A673 (cell line): Measurements from ENCODE around the gene LEFTY1. TPM values are rescaled to one million over a fixed set of nuclear protein-coding genes. Genes with fewer than 3 reads are reported as not detected.
"Not testable (repeated sequence)": the region's sequence is repeated elsewhere in the genome, so short reads cannot be mapped to it uniquely, and the experiment has no call there.

Experiments
- Bru-seq: library from RNA; stranded (reverse); fragments of 400-500 nt; gene quantifications from one replicate; lab custom pipeline; 2021; lab: Mats Ljungman, UMichigan
- BruChase-seq, 2 experiments: library from RNA; stranded (reverse); fragments of 400-500 nt; gene quantifications; one replicate each; lab custom pipeline; 2021; lab: Mats Ljungman, UMichigan
- BruUV-seq: library from RNA; stranded (reverse); fragments of 400-500 nt; replicated peaks from 2 replicates; lab custom pipeline; 2021; lab: Mats Ljungman, UMichigan
- CTCF ChIA-PET: fragments of 300-600 bp; sonication (Branson Sonifier 250); formaldehyde crosslinking; loops from one replicate; lab custom pipeline; 2022; ENCODE audit warnings: antibody characterized with exemption; lab: Charles Lee
- POLR2A ChIA-PET: fragments of 300-600 bp; sonication (Branson Sonifier 250); formaldehyde crosslinking; loops from one replicate; lab custom pipeline; 2022; ENCODE audit warnings: antibody characterized with exemption; ENCODE audit not compliant: low non-redundant PET; lab: Charles Lee
- DNase-seq: peaks from one replicate; pipeline ENCODE4 v3.0.0-alpha.2; 2015; ENCODE audit warnings: low spot score
- H3K27ac ChIP-seq: fragments of 200-600 bp; sonication (generic); 2 replicates; pipeline ENCODE4 v1.5.1; 2016; ENCODE audit warnings: mixed run types, low read depth, mild to moderate bottlenecking, mixed read lengths, antibody characterized with exemption, low read length; ENCODE audit not compliant: poor library complexity, severe bottlenecking
- H3K27me3 ChIP-seq: fragments of 200-600 bp; sonication (generic); replicated peaks from 2 replicates; pipeline ENCODE4 v1.6.1; 2017; ENCODE audit warnings: mixed run types, low read depth, mild to moderate bottlenecking, mixed read lengths, antibody characterized with exemption, low read length; ENCODE audit not compliant: insufficient read depth, poor library complexity
- H3K36me3 ChIP-seq: fragments of 200-600 bp; sonication (generic); 2 replicates; pipeline ENCODE4 v1.6.1; 2016; ENCODE audit warnings: mixed run types, mild to moderate bottlenecking, mixed read lengths, antibody characterized with exemption, low read length; ENCODE audit not compliant: insufficient read depth, poor library complexity, severe bottlenecking
- H3K4me1 ChIP-seq: fragments of 200-600 bp; sonication (generic); 2 replicates; pipeline ENCODE4 v1.6.1; 2017; ENCODE audit warnings: mixed run types, mild to moderate bottlenecking, mixed read lengths, antibody characterized with exemption, low read length; ENCODE audit not compliant: insufficient read depth, poor library complexity, severe bottlenecking
- H3K4me3 ChIP-seq: fragments of 200-600 bp; sonication (generic); 2 replicates; pipeline ENCODE4 v1.5.1; 2016; ENCODE audit warnings: low read depth, mixed run types, mild to moderate bottlenecking, mixed read lengths, low read length; ENCODE audit not compliant: poor library complexity, severe bottlenecking
- H3K9me3 ChIP-seq: fragments of 200-600 bp; sonication (generic); 2 replicates; pipeline ENCODE4 v1.6.1; 2016; ENCODE audit warnings: mixed run types, low read depth, mild to moderate bottlenecking, mixed read lengths, antibody characterized with exemption, low read length; ENCODE audit not compliant: poor library complexity, severe bottlenecking
- CTCF ChIP-seq: fragments of 300-800, 200-600 bp; sonication (generic); conservative IDR thresholded peaks from 2 replicates; pipeline ENCODE4 v1.5.1; 2017; ENCODE audit warnings: low read depth, mild to moderate bottlenecking, antibody characterized with exemption, low read length, moderate library complexity, mixed read lengths
- EZH2 ChIP-seq: fragments of 200-600 bp; sonication (generic); IDR thresholded peaks from 2 replicates; pipeline ENCODE4 v1.6.1; 2017; ENCODE audit warnings: borderline replicate concordance, low read depth, mild to moderate bottlenecking, mixed read lengths, antibody characterized with exemption, low read length; ENCODE audit not compliant: poor library complexity, severe bottlenecking
- intact Hi-C: fragments of 100-400 bp; cut with micrococcal nuclease; formaldehyde crosslinking; loops from one replicate; pipeline ENCODE4 v1.10.0; 2022; ENCODE audit not compliant: unreplicated experiment
- long read RNA-seq: library from polyadenylated mRNA; stranded (forward); transcript quantifications from one replicate; pipeline ENCODE4 v2.0.0, GENCODE V29; 2022
- total RNA-seq: library from RNA; stranded (reverse); gene quantifications from 2 replicates; pipeline ENCODE4 v1.2.3, GENCODE V29; 2021

The LEFTY1 gene
- 0.24 TPM in 1 of 2 replicates, not detected in the other for total RNA-seq
- not detected for Bru-seq, nascent RNA
- BruChase-seq, experiment 1, labeled RNA remaining after a 2-hour chase = not detected
- BruChase-seq, experiment 2, labeled RNA remaining after a 6-hour chase = not detected
- long read RNA-seq = 0 reads

GRCh38 chr1:225888898-225889601 lies at the start of gene LEFTY1:
TSS of gene LEFTY1 (minus strand) at chr1:225889146. CDS start at chr1:225889066, 80 bp downstream.
- DNase-seq = no peak
- intact Hi-C loops = no loop called here
- no TSS peak for BruUV-seq
- Histone ChIP-seq H3K9me3 (no peaks in the 10 kb centered on the region), H3K27me3 (no peaks in the 10 kb centered on the region), H3K4me1 (no peaks in the 10 kb centered on the region), H3K4me3 (no peak within 1 kb of the TSS), H3K27ac (no peak within 1 kb of the TSS), H3K36me3 (no peaks in the 10 kb centered on the region)
- CTCF ChIA-PET = no interaction called here
- TF ChIP-seq EZH2 (no peak), CTCF (no peak)
- POLR2A ChIA-PET = no interaction called here

GRCh38 chr1:225937048-225937968 lies 48.4 kb upstream of the LEFTY1 start:
- H3K4me3 ChIP-seq = no peak overlapping the region
- H3K4me1 ChIP-seq = no peaks in the 10 kb centered on the region
- intact Hi-C loops = no loop called here
- BruUV-seq = no TSS peak
- no peak overlapping the region for H3K27ac ChIP-seq
- no peaks in the 10 kb centered on the region for H3K9me3 ChIP-seq
- POLR2A ChIA-PET = no interaction called here
- H3K27me3 ChIP-seq = no peaks in the 10 kb centered on the region
- TF ChIP-seq EZH2 (no peak), CTCF (no peak)
- CTCF ChIA-PET = no interaction called here
- no peaks in the 10 kb centered on the region for H3K36me3 ChIP-seq
- no peak for DNase-seq

GRCh38 chr1:225936523-225936922 lies 47.6 kb upstream of the LEFTY1 start:
- TF ChIP-seq EZH2 (no peak), CTCF (no peak)
- Histone ChIP-seq H3K36me3 (no peaks in the 10 kb centered on the region), H3K27me3 (no peaks in the 10 kb centered on the region), H3K4me1 (no peaks in the 10 kb centered on the region), H3K4me3 (no peak overlapping the region), H3K9me3 (no peaks in the 10 kb centered on the region), H3K27ac (no peak overlapping the region)
- no peak for DNase-seq
- no TSS peak for BruUV-seq
- POLR2A ChIA-PET = interaction anchor here (0.6 kb wide), 1 partner anchor 11 kb away, joined by 3 read pairs; no protein-coding TSS in a partner anchor
- CTCF ChIA-PET = no interaction called here
- intact Hi-C loops = no loop called here

GRCh38 chr1:225936086-225936485 lies 47.1 kb upstream of the LEFTY1 start:
- H3K36me3 ChIP-seq, H3K27ac ChIP-seq, H3K9me3 ChIP-seq, BruUV-seq, H3K4me3 ChIP-seq, CTCF ChIA-PET, H3K4me1 ChIP-seq, H3K27me3 ChIP-seq, DNase-seq, intact Hi-C loops: not testable (repeated sequence)
- POLR2A ChIA-PET = interaction anchor here (0.6 kb wide), 1 partner anchor 11 kb away, joined by 3 read pairs; no protein-coding TSS in a partner anchor
